NCI-H446 treated with DMSO at 0.1 percent for 48 hours (cell line): Measurements from ENCODE around the gene CTNND2.

Experiments
- DNase-seq: peaks from one replicate; lab custom pipeline; 2025; lab: John Stamatoyannopoulos, UW

Gene CTNND2

GRCh38 chr5:11780641-11781345, 123.5 kb downstream of the CTNND2 start:
- no peak for DNase-seq

DNA sequence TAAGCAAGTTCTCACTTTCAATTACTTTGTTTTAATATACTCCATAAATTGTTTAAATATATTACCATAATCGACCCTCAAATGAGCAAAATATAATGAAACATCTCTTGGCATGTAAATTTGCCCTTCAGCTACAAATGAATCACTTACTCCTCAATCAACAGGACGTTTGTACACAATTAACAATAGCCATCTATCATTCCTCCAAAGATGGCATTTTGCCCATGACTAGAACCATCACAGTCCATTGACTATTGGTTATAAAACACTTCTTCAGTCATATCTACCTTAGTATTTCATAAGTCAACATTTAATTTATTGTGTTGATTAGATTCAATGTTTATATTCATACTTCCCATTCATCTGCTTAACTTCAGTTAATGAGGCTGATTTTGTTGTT, 127.2 kb downstream of the CTNND2 start:
- peak; percentile 65 for DNase-seq

DNA sequence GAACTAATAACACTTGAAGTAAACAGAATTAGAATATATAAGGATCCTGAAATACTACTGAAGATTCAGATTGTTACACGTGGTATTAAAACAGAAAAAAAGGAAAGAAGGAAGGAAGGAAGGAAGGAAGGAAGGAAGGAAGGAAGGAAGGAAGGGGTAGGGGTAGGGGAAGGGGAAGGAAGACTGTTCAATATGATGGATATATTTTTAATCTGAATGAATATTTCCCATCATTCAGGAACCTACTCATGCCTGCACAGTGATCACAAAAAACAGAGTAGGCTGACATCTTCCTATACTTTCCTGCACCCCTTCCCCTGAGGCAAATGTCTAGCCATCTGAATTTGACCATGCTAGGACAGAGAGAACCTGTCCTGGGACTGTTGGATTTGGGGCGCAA, 133.9 kb downstream of the CTNND2 start:
- DNase-seq: no peak

DNA sequence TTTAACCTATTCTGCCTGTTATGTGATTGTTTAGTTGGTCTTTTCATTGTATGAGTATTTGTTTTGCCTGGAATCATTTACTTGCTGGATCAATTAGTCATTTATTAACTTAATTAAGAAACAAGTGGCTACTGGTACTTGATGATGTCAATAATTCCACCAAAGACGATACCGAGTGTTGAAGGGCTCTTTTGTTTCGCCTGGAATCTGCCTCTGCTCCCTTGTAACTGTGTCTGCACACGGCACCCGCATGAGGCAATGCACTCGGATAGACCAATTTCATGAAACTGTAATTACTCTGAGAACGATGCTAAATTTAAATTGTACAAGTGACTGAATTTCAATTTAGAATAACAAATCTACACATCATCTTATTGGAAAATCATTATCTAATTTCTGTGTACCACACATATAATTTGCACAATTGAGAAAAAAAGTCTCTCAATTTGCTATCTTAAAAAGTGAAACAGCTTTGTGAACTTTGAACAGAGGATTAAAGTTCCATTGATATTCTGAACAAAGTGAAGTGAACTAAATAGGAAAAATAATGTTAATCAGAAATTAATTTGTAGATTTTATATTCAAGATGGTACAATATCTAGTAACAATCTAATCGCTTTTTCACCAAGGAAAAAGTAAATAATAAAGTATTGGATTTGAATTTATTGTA, 143.2 kb downstream of the CTNND2 start:
- DNase-seq: no peak

DNA sequence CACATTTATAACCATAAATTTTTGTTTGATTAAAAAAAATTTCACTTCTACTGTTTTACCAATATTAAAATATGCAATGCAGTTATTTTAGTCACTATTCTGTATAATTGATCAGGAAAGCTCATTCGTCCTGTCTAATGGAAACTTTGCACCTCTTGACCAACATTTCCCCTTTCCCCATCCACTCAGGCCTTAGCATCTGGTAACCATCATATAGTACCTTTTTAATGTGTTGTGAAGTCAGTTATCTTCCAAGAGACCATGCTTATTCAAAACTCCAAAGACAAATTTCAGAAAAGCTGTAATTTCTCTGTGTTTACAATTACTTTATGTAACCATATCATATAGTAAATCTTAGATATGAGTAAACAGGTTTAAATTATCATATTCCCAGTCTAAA, 145.9 kb downstream of the CTNND2 start:
- no peak for DNase-seq

- no peak for DNase-seq
These were observed 146.6 kb downstream of the CTNND2 start for GRCh38 chr5:11757661-11758060.

DNA sequence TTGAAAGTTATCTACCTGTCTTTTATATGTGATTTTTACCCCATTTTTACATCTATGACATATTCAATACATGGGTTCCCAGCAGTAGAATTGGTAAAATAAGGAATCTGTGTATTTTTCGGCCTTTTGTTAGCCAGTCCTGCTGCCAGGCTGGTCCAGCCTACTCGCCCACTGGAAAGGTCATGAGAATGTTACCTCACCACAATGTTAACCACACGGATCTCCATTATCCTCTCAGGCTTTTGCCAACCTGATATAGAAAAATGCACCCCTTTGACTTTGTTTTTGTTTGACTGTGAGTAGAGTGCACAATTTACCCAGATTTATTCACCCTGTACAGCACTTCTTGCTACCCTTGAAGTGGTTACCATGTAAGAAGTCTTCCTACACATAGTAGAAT, 167.2 kb downstream of the CTNND2 start:
- DNase-seq: no peak

DNA sequence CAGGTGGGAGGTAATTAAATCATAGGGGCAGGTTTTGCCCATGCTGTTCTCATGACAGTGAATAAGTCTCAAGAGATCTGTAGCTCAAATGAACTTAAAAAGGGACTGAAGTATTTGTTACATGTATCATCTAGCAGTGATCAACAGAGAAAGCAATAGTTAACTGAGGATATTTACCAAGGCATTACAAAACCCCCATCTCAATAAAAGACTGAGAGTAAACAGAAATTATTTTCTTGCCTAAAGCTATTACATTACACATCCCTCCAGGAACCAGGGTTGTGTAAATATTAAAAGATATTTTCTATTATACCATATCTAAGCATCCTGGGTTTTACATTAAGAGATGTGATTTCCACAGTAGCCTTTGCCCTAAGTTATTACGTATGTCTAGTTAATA, 169.9 kb downstream of the CTNND2 start:
- no peak for DNase-seq

DNA sequence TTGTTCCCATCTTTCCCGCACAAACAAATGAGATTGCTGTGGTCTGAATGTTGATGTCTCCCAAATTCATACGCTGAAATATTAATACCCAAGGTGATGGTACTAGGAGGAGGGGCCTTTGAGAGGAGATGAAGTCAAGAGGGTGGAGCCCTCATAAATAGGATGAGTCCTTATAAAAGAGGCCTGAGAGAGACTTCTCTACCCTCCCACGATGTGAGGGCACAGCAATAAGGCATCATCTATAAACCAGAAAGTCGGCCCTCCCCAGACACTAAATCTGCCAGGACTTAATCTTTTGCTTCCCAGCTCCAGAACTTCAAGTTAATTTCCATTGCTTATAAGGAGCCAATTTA, 170.4 kb downstream of the CTNND2 start:
- no peak for DNase-seq

GRCh38 chr5:11733185-11733839, 170.9 kb downstream of the CTNND2 start:
- DNase-seq: no peak

GRCh38 chr5:11724940-11725339, 179.3 kb downstream of the CTNND2 start:
- no peak for DNase-seq

- DNase-seq: peak; percentile 64
These were observed 184.3 kb downstream of the CTNND2 start for GRCh38 chr5:11719888-11720481.

GRCh38 chr5:11715461-11716196, 188.6 kb downstream of the CTNND2 start:
- DNase-seq: no peak

DNA sequence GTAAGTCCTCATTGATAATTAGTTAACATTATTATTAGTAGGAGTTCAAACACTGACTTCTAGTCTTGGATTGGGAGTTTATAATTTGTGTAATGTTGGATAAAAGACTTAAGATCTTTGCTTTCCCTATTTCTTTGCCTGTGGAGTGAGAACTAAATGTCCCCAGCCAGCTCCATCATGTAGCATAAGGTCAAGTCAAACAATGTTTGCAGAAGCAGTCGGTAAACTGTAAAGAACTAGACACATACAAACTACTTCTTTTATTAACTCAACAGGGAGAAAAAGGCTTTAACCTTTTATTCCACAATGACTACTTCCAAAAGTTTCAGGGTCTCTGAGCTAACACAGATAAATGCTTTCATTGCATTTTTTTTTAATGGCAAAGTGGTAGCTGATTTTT, 192.3 kb downstream of the CTNND2 start:
- DNase-seq: no peak

DNA sequence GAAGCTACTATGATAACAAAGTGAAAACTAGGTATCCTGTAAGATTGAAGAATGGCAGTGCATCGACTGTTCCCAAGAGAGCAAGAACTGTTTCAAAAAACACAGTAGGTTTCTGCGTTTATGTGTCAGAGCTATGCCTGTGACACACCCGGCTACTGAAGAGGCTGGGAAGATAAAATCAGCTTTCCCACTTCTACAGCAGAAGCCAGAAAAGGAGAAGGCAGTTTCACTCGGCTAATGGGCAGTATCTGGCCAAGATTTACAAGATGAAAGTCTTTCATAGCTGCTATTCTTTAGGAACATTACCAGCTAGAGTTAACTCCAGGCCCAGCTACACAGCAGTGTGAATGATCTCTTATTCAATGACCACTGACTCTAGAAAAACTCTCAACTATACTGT, 195.2 kb downstream of the CTNND2 start:
- no peak for DNase-seq

DNA sequence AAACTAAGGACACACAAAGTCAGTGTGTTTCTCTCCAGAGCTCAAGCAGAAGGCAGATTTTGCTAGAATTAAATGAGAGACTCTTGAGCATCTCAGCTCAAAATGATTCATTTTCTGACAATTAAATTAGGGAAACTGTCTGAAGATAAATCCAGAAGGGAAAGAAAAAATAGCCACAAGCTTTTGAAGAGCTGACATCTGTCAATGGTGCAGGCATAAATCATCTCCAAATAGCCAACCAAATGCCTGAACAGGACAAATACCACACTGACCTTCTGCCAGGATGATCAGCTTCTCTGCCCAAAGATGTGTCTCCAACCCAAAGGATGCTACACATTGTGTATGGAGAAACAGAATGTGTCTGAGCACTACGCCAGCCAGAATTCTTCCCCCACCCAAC, 199.3 kb downstream of the CTNND2 start:
- DNase-seq: peak; percentile 49

GRCh38 chr5:11700391-11700790, 203.9 kb downstream of the CTNND2 start:
- DNase-seq: no peak

DNA sequence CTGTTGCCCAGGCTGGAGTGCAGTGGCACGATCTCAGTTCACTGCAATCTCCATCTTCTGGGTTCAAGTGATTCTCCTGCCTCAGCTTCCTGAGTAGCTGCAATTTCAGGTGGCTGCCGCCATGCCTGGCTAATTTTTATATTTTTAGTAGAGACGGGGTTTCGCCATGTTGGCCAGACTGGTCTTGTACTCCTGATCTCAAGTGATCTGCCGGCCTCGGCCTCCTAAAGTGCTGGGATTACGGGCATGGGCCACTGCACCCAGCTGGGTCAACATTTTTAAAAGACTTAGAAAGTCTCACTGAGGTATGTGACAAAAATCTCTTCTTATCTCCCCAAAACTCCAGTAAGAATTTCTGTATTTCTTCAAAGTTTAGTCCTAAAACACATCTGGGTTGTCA, 211.6 kb downstream of the CTNND2 start:
- DNase-seq: no peak

DNA sequence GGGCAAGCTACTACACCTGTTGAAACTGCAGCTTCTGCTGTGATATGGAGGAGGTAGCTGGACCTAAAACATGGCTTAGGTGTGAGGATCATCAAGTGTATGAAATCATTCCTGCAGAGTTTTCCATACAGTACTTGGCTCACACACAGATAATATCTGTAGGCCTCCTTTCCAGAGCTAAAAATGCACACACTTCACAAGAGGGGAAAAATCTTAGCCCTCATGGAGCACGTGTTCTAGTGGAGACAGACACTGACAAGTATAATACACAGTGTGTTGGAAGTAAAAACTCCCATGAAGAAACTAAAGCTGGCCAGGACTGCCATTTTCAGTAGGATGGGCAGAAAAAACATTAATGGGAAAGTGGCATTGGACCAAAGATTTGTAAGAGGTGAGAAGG, 216.7 kb downstream of the CTNND2 start:
- no peak for DNase-seq

DNA sequence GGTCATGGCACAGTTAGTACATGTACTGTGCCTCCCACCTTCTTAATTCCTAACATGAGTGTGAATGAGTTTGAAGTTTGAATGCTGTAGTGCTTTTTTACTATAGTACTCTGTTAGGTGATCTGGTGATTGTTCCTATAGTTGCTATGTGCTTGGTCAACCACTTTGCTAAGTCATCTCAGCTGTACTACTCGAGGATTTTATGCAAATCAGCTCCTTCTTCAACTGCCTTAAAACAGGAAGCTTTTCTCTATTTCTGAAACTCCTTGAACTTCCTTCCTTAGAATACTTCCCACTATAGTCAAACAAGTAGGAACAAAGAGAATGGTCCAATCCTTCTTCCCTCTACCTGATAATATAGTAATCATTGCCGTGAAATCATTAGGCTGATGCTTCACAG, 219.6 kb downstream of the CTNND2 start:
- no peak for DNase-seq

- DNase-seq: peak; percentile 51
These were observed 220.6 kb downstream of the CTNND2 start for GRCh38 chr5:11683666-11684065.

DNA sequence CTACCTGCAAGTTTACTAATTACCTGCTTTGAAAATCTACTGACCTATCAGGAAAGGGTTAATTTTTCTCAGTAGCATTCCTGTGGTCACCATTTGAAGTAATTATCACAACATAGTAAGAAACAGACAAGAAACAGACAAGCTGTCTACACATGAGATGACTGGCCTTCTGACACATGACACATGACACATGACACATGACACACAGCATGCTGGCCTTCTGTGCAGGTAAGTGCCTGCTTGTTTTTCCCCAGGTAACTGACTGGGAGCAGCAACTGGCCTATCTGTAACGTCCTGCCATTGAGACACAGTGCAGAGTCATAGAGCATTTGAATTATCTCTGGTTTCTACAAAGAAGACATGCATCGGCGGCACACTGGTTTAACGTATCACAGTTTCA, 222.4 kb downstream of the CTNND2 start:
- DNase-seq: no peak
